NB4 (cell line): ENCODE data around the gene HDAC4.

Experiments used
- DNase-seq: peaks from one replicate; pipeline ENCODE4 v3.0.0; 2010; ENCODE audit warnings: low read depth
- H3K4me3 ChIP-seq: one replicate; pipeline ENCODE4 v1.5.1; 2011; ENCODE audit warnings: mild to moderate bottlenecking, low read depth, low read length, moderate library complexity
- CTCF ChIP-seq: IDR thresholded peaks from one replicate; pipeline ENCODE4 v1.5.1; 2012; ENCODE audit warnings: low read depth, low read length
- MAX ChIP-seq: IDR thresholded peaks from 2 replicates; pipeline ENCODE4 v1.6.1; 2011; ENCODE audit warnings: low read depth, low read length
- MYC ChIP-seq: IDR thresholded peaks from 2 replicates; pipeline ENCODE4 v1.6.1; 2011; ENCODE audit warnings: low read depth, low read length
- POLR2A ChIP-seq: IDR thresholded peaks from 2 replicates; pipeline ENCODE4 v1.6.1; 2011; ENCODE audit warnings: mild to moderate bottlenecking; ENCODE audit not compliant: insufficient read length; ENCODE audit errors: extremely low read depth

Gene HDAC4

GRCh38 chr2:239057533-239057932 is 343.3 kb downstream of the HDAC4 start:
- no peak overlapping the region for H3K4me3 ChIP-seq
- TF ChIP-seq MAX (no peak), MYC (no peak), POLR2A (no peak), CTCF (no peak)
- no peak for DNase-seq

- DNase-seq: no peak
- H3K4me3 ChIP-seq: no peak overlapping the region
- TF ChIP-seq POLR2A: no peak
- no peak for TF ChIP-seq CTCF
- TF ChIP-seq MAX: no peak
- no peak for TF ChIP-seq MYC
These were observed 344.2 kb downstream of the HDAC4 start for GRCh38 chr2:239056611-239057010.

GRCh38 chr2:239055756-239056493 is 344.9 kb downstream of the HDAC4 start:
- no peak overlapping the region for H3K4me3 ChIP-seq
- TF ChIP-seq MYC (no peak), CTCF (no peak), MAX (no peak), POLR2A (no peak)
- no peak for DNase-seq

- no peak for TF ChIP-seq MAX
- TF ChIP-seq CTCF: no peak
- TF ChIP-seq MYC: no peak
- no peak for TF ChIP-seq POLR2A
- no peak for DNase-seq
- H3K4me3 ChIP-seq: no peak overlapping the region
These were observed 345.9 kb downstream of the HDAC4 start for GRCh38 chr2:239054921-239055320.

GRCh38 chr2:239053801-239054503 is 346.9 kb downstream of the HDAC4 start:
- H3K4me3 ChIP-seq: no peak overlapping the region
- no peak for DNase-seq
- TF ChIP-seq CTCF (no peak), MAX (no peak), POLR2A (no peak)
